IPS-18c (cell line): ENCODE results near the gene CHMP4B.

Source experiments
- H3K4me3 ChIP-seq: 2 replicates; pipeline ENCODE4 v1.7.0; 2013; ENCODE audit warnings: low read depth, mild to moderate bottlenecking, low read length, moderate library complexity; ENCODE audit not compliant: insufficient read depth
- H3K9me3 ChIP-seq: one replicate; pipeline ENCODE4 v1.6.1; 2013; ENCODE audit warnings: mild to moderate bottlenecking, low read length, moderate library complexity; ENCODE audit not compliant: control insufficient read depth, insufficient read depth

CHMP4B gene

GRCh38 chr20:33843050-33843449 lies 31.9 kb downstream of the CHMP4B start:
- Histone ChIP-seq H3K4me3 (no peak overlapping the region), H3K9me3 (no peaks in the 10 kb centered on the region)

- Histone ChIP-seq H3K9me3 (no peaks in the 10 kb centered on the region), H3K4me3 (no peak overlapping the region)
Measured at GRCh38 chr20:33843854-33844253, 32.7 kb downstream of the CHMP4B start.

- no peak overlapping the region for H3K4me3 ChIP-seq
- H3K9me3 ChIP-seq, result no peaks in the 10 kb centered on the region
Measured at GRCh38 chr20:33846291-33846935, 35.3 kb downstream of the CHMP4B start.

- Histone ChIP-seq H3K9me3 (no peaks in the 10 kb centered on the region), H3K4me3 (no peak overlapping the region)
Measured at GRCh38 chr20:33847006-33847405, 35.9 kb downstream of the CHMP4B start.

GRCh38 chr20:33848391-33848790 lies 37.2 kb downstream of the CHMP4B start:
- Histone ChIP-seq H3K4me3 (no peak overlapping the region), H3K9me3 (no peaks in the 10 kb centered on the region)

- no peak overlapping the region for H3K4me3 ChIP-seq
- H3K9me3 ChIP-seq, result no peaks in the 10 kb centered on the region
Measured at GRCh38 chr20:33850159-33850558, 39.0 kb downstream of the CHMP4B start.

- H3K9me3 ChIP-seq, result no peaks in the 10 kb centered on the region
- no peak overlapping the region for H3K4me3 ChIP-seq
Measured at GRCh38 chr20:33851842-33852466, 40.8 kb downstream of the CHMP4B start.

GRCh38 chr20:33852626-33853506 lies 41.7 kb downstream of the CHMP4B start:
- no peaks in the 10 kb centered on the region for H3K9me3 ChIP-seq
- no peak overlapping the region for H3K4me3 ChIP-seq

GRCh38 chr20:33853507-33853813 lies 42.3 kb downstream of the CHMP4B start:
- H3K9me3 ChIP-seq, result no peaks in the 10 kb centered on the region
- no peak overlapping the region for H3K4me3 ChIP-seq

GRCh38 chr20:33857722-33858563 lies 46.8 kb downstream of the CHMP4B start:
- Histone ChIP-seq H3K4me3 (no peak overlapping the region), H3K9me3 (no peaks in the 10 kb centered on the region)

- no peaks in the 10 kb centered on the region for H3K9me3 ChIP-seq
- H3K4me3 ChIP-seq, result no peak overlapping the region
Measured at GRCh38 chr20:33858666-33859065, 47.5 kb downstream of the CHMP4B start.

- no peaks in the 10 kb centered on the region for H3K9me3 ChIP-seq
Measured at GRCh38 chr20:33859157-33859695, 48.1 kb downstream of the CHMP4B start.

GRCh38 chr20:33859751-33860150 lies 48.6 kb downstream of the CHMP4B start:
- H3K4me3 ChIP-seq, result no peak overlapping the region
- H3K9me3 ChIP-seq, result no peaks in the 10 kb centered on the region

More at GRCh38 chr20:33859157-33859695, 48.1 kb downstream of the CHMP4B start:
- H3K4me3 ChIP-seq, result no peak overlapping the region

GRCh38 chr20:33861458-33861857 lies 50.3 kb downstream of the CHMP4B start:
- no peaks in the 10 kb centered on the region for H3K9me3 ChIP-seq
- H3K4me3 ChIP-seq, result no peak overlapping the region

GRCh38 chr20:33862709-33863403 lies 51.7 kb downstream of the CHMP4B start:
- no peaks in the 10 kb centered on the region for H3K9me3 ChIP-seq
- peak overlapping the region; percentile 34; the same call in 1 of the 2 replicates for H3K4me3 ChIP-seq

- H3K4me3 ChIP-seq, result no peak overlapping the region
- no peaks in the 10 kb centered on the region for H3K9me3 ChIP-seq
Measured at GRCh38 chr20:33863440-33864323, 52.5 kb downstream of the CHMP4B start.
